Measurements from ENCODE around the gene RGPD4. TPM values are rescaled to one million over a fixed set of nuclear protein-coding genes. Genes with fewer than 3 reads are reported as not detected.

RGPD4 gene
- total and polyA plus RNA-seq, 10 of the 15 experiments (the other 5 are each of a cell fraction or from before 2014, with no cell fraction given) = 0.05 TPM; not detected in 9

GRCh38 chr2:107932488-107932887 is 105.8 kb downstream of the RGPD4 start:
- ChIA-PET SMC1A (ENCODE audit: uncharacterized antibody, unreplicated experiment) (no interaction called here), CTCF (interaction anchor here (1.3 kb wide), 1 partner anchor 39 kb away, joined by 4 read pairs; no protein-coding TSS in a partner anchor), POLR2A (no interaction called here), RAD21 (ENCODE audit: unreplicated experiment) (no interaction called here)
- TF ChIP-seq HDAC2 (IDR thresholded peaks at IDR 0.05) (no peak), TCF7 (IDR thresholded peaks at IDR 0.05; ENCODE audit: borderline replicate concordance) (no peak), POLR2AphosphoS5 (IDR thresholded peaks at IDR 0.05; ENCODE audit: low read length) (no peak), NR2F1 (conservative IDR thresholded peaks at IDR 0.05) (no peak), NR2C1 (IDR thresholded peaks at IDR 0.05) (no peak), PRDM15 (CRISPR knock-in tag; IDR thresholded peaks at IDR 0.05) (no peak), PBX3 (IDR thresholded peaks at IDR 0.05; ENCODE audit: insufficient replicate concordance, low read depth, low read length) (no peak), PML (IDR thresholded peaks at IDR 0.05; ENCODE audit: low read length) (no peak), BCL11A (IDR thresholded peaks at IDR 0.05; ENCODE audit: low read depth, low read length) (no peak)
- no TSS peak for BruUV-seq (replicated peaks)
- Histone ChIP-seq H3K9me3 (replicated peaks; ENCODE audit: control insufficient read depth, insufficient read depth, low read length) (no peaks in the 10 kb centered on the region), H3K4me2 (ENCODE audit: control insufficient read depth, insufficient read depth) (no peak overlapping the region), H3K4me3 (no peak overlapping the region), H3K27ac (ENCODE audit: control insufficient read depth, insufficient read depth) (no peak overlapping the region), H3K27me3 (replicated peaks in 1 of 2; ENCODE audit: control insufficient read depth in 2 of 2, insufficient read depth in 2 of 2, low read length in 1 of 2) (no peaks in the 10 kb centered on the region), H3K4me1 (ENCODE audit: control insufficient read depth, insufficient read depth, low read length) (no peaks in the 10 kb centered on the region), H2AFZ (ENCODE audit: control insufficient read depth, low read depth, low read length) (no peak overlapping the region), H3K9ac (ENCODE audit: control insufficient read depth, insufficient read depth, low read length) (no peak overlapping the region), H3K36me3 (ENCODE audit: control insufficient read depth in 2 of 2, insufficient read depth in 2 of 2, low read length in 1 of 2) (no peaks in the 10 kb centered on the region), H4K20me1 (ENCODE audit: control insufficient read depth, insufficient read depth) (no peaks in the 10 kb centered on the region), H3K79me2 (ENCODE audit: control insufficient read depth, insufficient read depth, low read length) (no peaks in the 10 kb centered on the region)
- in situ Hi-C loops (cut with MboI) (loop anchor here (10.0 kb wide), 1 partner anchor 652 kb away; no protein-coding TSS in a partner anchor), intact Hi-C loops (cut with micrococcal nuclease; ENCODE audit: unreplicated experiment) (no loop called here)
- FAIRE-seq = no peak
- ATAC-seq = no peak
- DNase-seq (ENCODE audit: low read depth, low spot score) = no peak
- 0% methylated on average over 2 of the region's 2 CpGs for WGBS (ENCODE audit: insufficient coverage, insufficient replicate concordance, low lambda C conversion rate, missing lambda C conversion rate)

All from GM12878 (cell line).